Mesenchymal stem cell (in vitro differentiated cells and primary cell): ENCODE data around the gene SLC38A1.

Experiments used
- DNase-seq: peaks from one replicate; pipeline ENCODE4 v3.0.0-alpha.2; 2013
- H2AFZ ChIP-seq: one replicate; pipeline ENCODE4 v1.6.1; 2013; ENCODE audit warnings: low read depth, mild to moderate bottlenecking, control low read depth, inconsistent platforms, low read length, moderate library complexity
- H2AK5ac ChIP-seq: 2 replicates; pipeline ENCODE4 v1.6.1; 2013; ENCODE audit warnings: low read length, moderate library complexity, mild to moderate bottlenecking, inconsistent platforms; ENCODE audit not compliant: severe bottlenecking
- H2BK120ac ChIP-seq: one replicate; pipeline ENCODE4 v1.6.1; 2013; ENCODE audit warnings: low read depth, mild to moderate bottlenecking, inconsistent platforms, low read length, moderate library complexity
- H2BK12ac ChIP-seq, 2 experiments: one replicate each; pipeline ENCODE4 v1.6.1; 2013; ENCODE audit warnings: inconsistent platforms in 2 of 2, low read length in 2 of 2, mild to moderate bottlenecking in 2 of 2, moderate library complexity in 2 of 2, control low read depth in 1 of 2
- H2BK15ac ChIP-seq: one replicate; pipeline ENCODE4 v1.6.1; 2013; ENCODE audit warnings: mild to moderate bottlenecking, low read depth, inconsistent platforms; ENCODE audit not compliant: poor library complexity, severe bottlenecking
- H2BK5ac ChIP-seq: 2 replicates; pipeline ENCODE4 v1.6.1; 2013; ENCODE audit warnings: low read depth, mild to moderate bottlenecking, low read length, control low read depth, inconsistent platforms; ENCODE audit not compliant: poor library complexity, severe bottlenecking
- H3K14ac ChIP-seq, 2 experiments: one replicate each; pipeline ENCODE4 v1.6.1; 2013; ENCODE audit warnings: inconsistent platforms in 2 of 2, low read length in 2 of 2, control low read depth in 1 of 2, mild to moderate bottlenecking in 1 of 2, moderate library complexity in 1 of 2
- H3K18ac ChIP-seq, 2 experiments: one replicate each; pipeline ENCODE4 v1.6.1; 2013; ENCODE audit warnings: inconsistent platforms in 2 of 2, low read length in 2 of 2, control low read depth in 1 of 2, low read depth in 1 of 2, mild to moderate bottlenecking in 1 of 2
- H3K23ac ChIP-seq, 2 experiments: one replicate each; pipeline ENCODE4 v1.6.1; 2013; ENCODE audit warnings: inconsistent platforms in 2 of 2, low read length in 2 of 2, mild to moderate bottlenecking in 2 of 2, moderate library complexity in 2 of 2, control low read depth in 1 of 2
- H3K27ac ChIP-seq: 2 replicates; pipeline ENCODE4 v1.5.1; 2013; ENCODE audit warnings: mild to moderate bottlenecking, moderate library complexity, low read length, control low read depth, inconsistent platforms; ENCODE audit not compliant: poor library complexity, severe bottlenecking
- H3K27me3 ChIP-seq, 2 experiments: 2 replicates each; pipeline versions ENCODE4 v1.6.1 to v1.7.0; 2013; ENCODE audit warnings: low read length in 2 of 2, mild to moderate bottlenecking in 2 of 2, moderate library complexity in 2 of 2, control low read depth in 1 of 2, inconsistent platforms in 1 of 2; ENCODE audit not compliant: control insufficient read depth in 1 of 2, insufficient read depth in 1 of 2
- H3K36me3 ChIP-seq, 2 experiments: 2 replicates each; pipeline versions ENCODE4 v1.6.1 to v1.7.0; 2013; ENCODE audit warnings: low read length in 2 of 2, control low read depth in 1 of 2, inconsistent platforms in 1 of 2, low read depth in 1 of 2, mild to moderate bottlenecking in 1 of 2; ENCODE audit not compliant: insufficient read depth in 2 of 2, control insufficient read depth in 1 of 2
- H3K4ac ChIP-seq, 2 experiments: one replicate each; pipeline ENCODE4 v1.6.1; 2013; ENCODE audit warnings: inconsistent platforms in 2 of 2, low read length in 2 of 2, mild to moderate bottlenecking in 2 of 2, moderate library complexity in 2 of 2, control low read depth in 1 of 2, low read depth in 1 of 2
- H3K4me1 ChIP-seq: 2 replicates; pipeline ENCODE4 v1.6.1; 2013; ENCODE audit warnings: low read depth, low read length, control low read depth; ENCODE audit not compliant: control insufficient read depth, insufficient read depth
- H3K4me2 ChIP-seq: 2 replicates; pipeline ENCODE4 v1.6.1; 2013; ENCODE audit warnings: low read length, mild to moderate bottlenecking, inconsistent platforms; ENCODE audit not compliant: poor library complexity, severe bottlenecking
- H3K4me3 ChIP-seq, 2 experiments: 2 replicates each; pipeline versions ENCODE4 v1.5.1 to v1.7.0; 2013; ENCODE audit warnings: low read length in 2 of 2, mild to moderate bottlenecking in 2 of 2, control low read depth in 1 of 2, low read depth in 1 of 2; ENCODE audit not compliant: insufficient read depth in 1 of 2
- H3K79me1 ChIP-seq: replicated peaks from 2 replicates; pipeline ENCODE4 v1.6.1; 2013; ENCODE audit warnings: mild to moderate bottlenecking, control low read depth, low read length, inconsistent platforms; ENCODE audit not compliant: poor library complexity, severe bottlenecking
- H3K9ac ChIP-seq: 2 replicates; pipeline ENCODE4 v1.7.0; 2013; ENCODE audit warnings: mild to moderate bottlenecking, low read length, moderate library complexity
- H3K9me3 ChIP-seq: 2 replicates; pipeline ENCODE4 v1.7.0; 2013; ENCODE audit warnings: mild to moderate bottlenecking, low read length; ENCODE audit not compliant: control insufficient read depth
- H4K8ac ChIP-seq: one replicate; pipeline ENCODE4 v1.6.1; 2013; ENCODE audit warnings: inconsistent platforms, mild to moderate bottlenecking, low read length, moderate library complexity
- H4K91ac ChIP-seq: one replicate; pipeline ENCODE4 v1.6.1; 2013; ENCODE audit warnings: mild to moderate bottlenecking, low read length, inconsistent platforms
- WGBS: methylation state at CpG from one replicate; pipeline ENCODE4 v1.1.7; 2013; ENCODE audit warnings: mixed read lengths; 5-methylcytosine and 5-hydroxymethylcytosine counted together

Gene SLC38A1

DNA sequence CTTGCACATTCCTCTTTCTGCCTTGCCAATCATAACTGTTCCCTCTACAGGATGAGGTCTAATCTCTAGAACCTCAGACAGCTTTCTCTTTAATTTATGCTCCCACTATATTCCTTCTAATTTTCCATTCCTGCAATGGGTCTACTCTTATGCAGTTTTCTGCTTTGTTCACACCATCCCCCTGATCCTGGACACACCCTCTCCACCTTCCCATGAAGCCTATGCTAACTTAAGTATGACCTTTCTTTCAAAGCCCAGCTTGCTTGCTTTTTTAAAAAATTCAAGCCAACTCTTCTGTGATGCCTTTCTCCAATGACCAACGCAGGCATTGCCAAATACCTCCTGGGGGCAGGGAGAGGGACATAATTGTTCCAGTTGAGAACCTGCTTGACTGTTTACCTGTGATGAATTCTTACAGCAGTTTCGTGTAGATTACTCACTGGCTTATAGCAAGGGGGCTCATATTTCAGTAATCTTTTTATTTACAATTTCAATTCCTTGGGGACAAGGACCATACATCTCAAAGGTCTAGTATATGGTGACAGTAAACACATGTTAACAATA lies 7.8 kb downstream of the SLC38A1 start:
- Histone ChIP-seq H3K9ac (no peak overlapping the region), H2BK12ac (peak overlapping the region in 1 of 2 experiments; percentile 6), H2BK5ac (peak overlapping the region; percentile 91), H4K91ac (no peak overlapping the region), H3K23ac (no peak overlapping the region), H2BK15ac (no peak overlapping the region), H2AK5ac (peak overlapping the region; percentile 97), H2BK120ac (peak overlapping the region; percentile 50), H4K8ac (no peak overlapping the region), H3K4ac (peak overlapping the region in 1 of 2 experiments; percentile 41), H3K14ac (no peak overlapping the region), H3K79me1 (peaks cover 3% of the 10 kb centered on the region), H2AFZ (no peak overlapping the region), H3K4me2 (no peak overlapping the region), H3K18ac (peak overlapping the region; percentile 46 to 72), H3K27ac (peak overlapping the region; percentile 88), H3K9me3 (no peaks in the 10 kb centered on the region), H3K36me3 (no peaks in the 10 kb centered on the region), H3K27me3 (peaks cover 0 to 4% of the 10 kb centered on the region in 2 experiments), H3K4me3 (no peak overlapping the region), H3K4me1 (peaks cover 8% of the 10 kb centered on the region)
- DNase-seq, result no peak
- WGBS, result 100% methylated on average over 1 of the region's 2 CpGs

DNA sequence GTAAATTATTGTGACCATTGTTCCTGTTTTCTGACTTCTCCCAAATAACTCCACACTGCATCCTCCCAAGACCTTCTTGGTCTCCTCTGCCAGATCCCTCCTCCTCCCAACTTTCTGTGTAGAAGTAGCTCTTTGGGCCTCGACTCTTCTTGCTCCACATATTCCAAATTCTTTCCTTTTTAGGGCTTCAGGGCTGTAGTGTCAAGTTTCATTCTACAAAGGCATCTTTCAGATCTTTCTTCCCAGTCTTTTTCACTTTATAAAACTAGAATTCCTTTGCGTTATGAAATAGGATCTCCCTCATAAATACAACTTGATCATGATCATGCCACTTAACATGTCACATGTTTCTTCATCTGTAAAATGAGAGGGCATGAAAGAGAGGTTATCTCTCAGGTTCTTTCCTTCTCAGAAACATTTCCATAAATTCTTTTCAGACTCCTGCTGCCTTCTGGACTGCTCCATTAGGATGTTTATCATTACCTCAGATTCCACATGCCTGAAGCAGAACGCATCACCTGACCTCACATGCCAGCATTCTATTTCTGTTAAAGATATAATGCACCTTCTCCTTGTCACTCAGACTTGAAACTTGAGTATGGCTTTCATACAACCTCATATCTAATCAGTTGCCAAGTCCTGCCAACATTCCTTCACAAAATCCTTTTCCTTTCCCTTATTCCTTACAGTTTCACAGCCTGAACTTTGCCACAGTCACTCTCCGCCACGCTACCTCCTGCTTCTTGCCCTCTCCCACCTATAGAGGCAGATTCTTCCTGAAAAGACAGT lies 8.5 kb downstream of the SLC38A1 start:
- H2BK5ac ChIP-seq, result no peak overlapping the region
- H2BK15ac ChIP-seq, result no peak overlapping the region
- no peak overlapping the region for H3K4me2 ChIP-seq
- no peak overlapping the region for H4K8ac ChIP-seq
- H3K18ac ChIP-seq, result peak overlapping the region; percentile 46 to 72
- H3K23ac ChIP-seq, result no peak overlapping the region
- H3K79me1 ChIP-seq, result peaks cover 3% of the 10 kb centered on the region
- H2BK12ac ChIP-seq, result peak overlapping the region in 1 of 2 experiments; percentile 6
- peak overlapping the region; percentile 88 for H3K27ac ChIP-seq
- H3K4me1 ChIP-seq, result peaks cover 8% of the 10 kb centered on the region
- H3K9ac ChIP-seq, result no peak overlapping the region
- no peaks in the 10 kb centered on the region for H3K36me3 ChIP-seq
- H2AK5ac ChIP-seq, result peak overlapping the region; percentile 98
- DNase-seq, result peak; percentile 38
- no peak overlapping the region for H2AFZ ChIP-seq
- WGBS, result 59% methylated on average over 5 of the region's 5 CpGs
- no peak overlapping the region for H3K4me3 ChIP-seq
- peak overlapping the region in 1 of 2 experiments; percentile 41 for H3K4ac ChIP-seq
- no peak overlapping the region for H2BK120ac ChIP-seq
- no peaks in the 10 kb centered on the region for H3K9me3 ChIP-seq
- no peaks in the 10 kb centered on the region for H3K27me3 ChIP-seq
- no peak overlapping the region for H4K91ac ChIP-seq
- no peak overlapping the region for H3K14ac ChIP-seq

DNA sequence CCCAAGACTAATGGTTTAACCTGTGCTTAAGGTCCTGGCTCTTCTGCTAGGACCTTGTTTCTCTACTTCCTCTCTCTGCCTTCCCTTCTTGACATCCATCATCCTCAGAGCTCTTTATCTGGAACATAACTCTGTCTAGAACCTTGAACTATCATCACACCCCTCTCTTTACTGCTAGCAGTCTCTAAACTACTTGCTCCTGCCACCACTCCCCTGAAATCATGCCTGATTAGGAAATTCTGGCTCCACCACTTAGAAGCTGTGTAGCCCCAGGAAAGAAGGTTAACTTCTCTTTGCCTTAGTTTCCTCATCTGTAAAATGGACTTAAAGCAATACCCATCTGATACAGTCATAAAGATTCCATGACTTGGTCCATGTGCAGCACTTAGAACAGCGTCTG lies 9.1 kb downstream of the SLC38A1 start:
- Histone ChIP-seq H3K9ac (no peak overlapping the region), H2AFZ (no peak overlapping the region), H3K36me3 (no peaks in the 10 kb centered on the region), H3K4me3 (no peak overlapping the region), H3K79me1 (peaks cover 3% of the 10 kb centered on the region), H4K8ac (peak overlapping the region; percentile 60), H3K27ac (peak overlapping the region; percentile 88), H3K4me2 (no peak overlapping the region), H3K18ac (peak overlapping the region in 1 of 2 experiments; percentile 29), H3K9me3 (no peaks in the 10 kb centered on the region), H3K14ac (no peak overlapping the region), H2BK15ac (no peak overlapping the region), H2BK12ac (peak overlapping the region in 1 of 2 experiments; percentile 77), H2BK120ac (no peak overlapping the region), H2BK5ac (peak overlapping the region; percentile 62), H3K27me3 (no peaks in the 10 kb centered on the region), H3K4me1 (peaks cover 8% of the 10 kb centered on the region), H3K4ac (peak overlapping the region in 1 of 2 experiments; percentile 81), H4K91ac (peak overlapping the region; percentile 50), H2AK5ac (peak overlapping the region; percentile 98), H3K23ac (no peak overlapping the region)
- WGBS, result 84% methylated on average over 1 of the region's 1 CpG
- DNase-seq, result no peak

- no peak overlapping the region for H3K4ac ChIP-seq
- peaks cover 8% of the 10 kb centered on the region for H3K4me1 ChIP-seq
- no peaks in the 10 kb centered on the region for H3K9me3 ChIP-seq
- no peak overlapping the region for H2BK5ac ChIP-seq
- H2AFZ ChIP-seq, result no peak overlapping the region
- H2AK5ac ChIP-seq, result no peak overlapping the region
- no peak overlapping the region for H3K4me3 ChIP-seq
- no peak overlapping the region for H2BK12ac ChIP-seq
- H2BK15ac ChIP-seq, result no peak overlapping the region
- peaks cover 3% of the 10 kb centered on the region for H3K79me1 ChIP-seq
- H3K27me3 ChIP-seq, result no peaks in the 10 kb centered on the region
- H3K4me2 ChIP-seq, result no peak overlapping the region
- H3K27ac ChIP-seq, result no peak overlapping the region
- no peak overlapping the region for H3K14ac ChIP-seq
- no peak overlapping the region for H4K8ac ChIP-seq
- H3K36me3 ChIP-seq, result no peaks in the 10 kb centered on the region
- no peak overlapping the region for H4K91ac ChIP-seq
- no peak overlapping the region for H3K18ac ChIP-seq
- H2BK120ac ChIP-seq, result no peak overlapping the region
- no peak overlapping the region for H3K9ac ChIP-seq
- 96% methylated on average over 3 of the region's 4 CpGs for WGBS
- no peak overlapping the region for H3K23ac ChIP-seq
- no peak for DNase-seq
Measured at GRCh38 chr12:46259071-46259470, 9.8 kb downstream of the SLC38A1 start.
